ENCODE results near the gene ARL3.

- TF ChIP-seq CTCF (IDR thresholded peaks at IDR 0.05; ENCODE audit: insufficient read depth, low read depth, low read length) (no peak), EZH2 (IDR thresholded peaks at IDR 0.05; ENCODE audit: insufficient read depth, low read length) (no peak)
These were observed 9.3 kb downstream of the ARL3 start for GRCh38 chr10:102704915-102705314.

Data from astrocyte (in vitro differentiated cells and primary cell).